Kidney tubule cell (primary cell): Measurements from ENCODE around the gene KANSL1.
"Not testable (repeated sequence)": the region's sequence is repeated elsewhere in the genome, so short reads cannot be mapped to it uniquely, and the experiment has no call there.

Source experiments
- DNase-seq: peaks from one replicate; pipeline ENCODE4 v3.0.0-alpha.2; 2018; ENCODE audit warnings: low spot score

Gene KANSL1

DNA sequence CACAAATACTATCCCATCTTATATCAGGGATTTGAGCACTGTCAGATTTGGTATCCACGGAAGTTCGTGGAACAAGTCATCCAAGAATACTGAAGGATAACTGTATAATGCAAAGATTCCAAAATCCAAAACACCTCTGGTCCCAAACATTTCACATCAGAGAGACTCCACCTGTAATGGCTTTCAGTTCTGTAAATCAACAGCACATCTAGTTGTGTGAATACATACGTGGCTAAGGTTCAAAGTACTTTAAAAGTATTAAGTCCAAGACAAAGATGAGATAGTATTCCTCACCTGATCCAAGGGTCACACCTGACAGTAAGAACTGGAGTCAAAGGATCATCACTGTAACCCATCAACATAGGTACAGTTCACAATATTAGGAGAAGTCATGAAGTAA is 54.8 kb downstream of the KANSL1 start:
- DNase-seq, result no peak

- no peak for DNase-seq
Measured at GRCh38 chr17:46136820-46137219, 56.4 kb downstream of the KANSL1 start.

GRCh38 chr17:46135879-46136563 is 57.2 kb downstream of the KANSL1 start:
- no peak for DNase-seq

- DNase-seq, result no peak
Measured at GRCh38 chr17:46135126-46135812, 58.0 kb downstream of the KANSL1 start.

- DNase-seq, result no peak
Measured at GRCh38 chr17:46129302-46129701, 63.9 kb downstream of the KANSL1 start.

GRCh38 chr17:46128453-46128852 is 64.8 kb downstream of the KANSL1 start:
- no peak for DNase-seq

- no peak for DNase-seq
Measured at GRCh38 chr17:46127524-46127923, 65.7 kb downstream of the KANSL1 start.

DNA sequence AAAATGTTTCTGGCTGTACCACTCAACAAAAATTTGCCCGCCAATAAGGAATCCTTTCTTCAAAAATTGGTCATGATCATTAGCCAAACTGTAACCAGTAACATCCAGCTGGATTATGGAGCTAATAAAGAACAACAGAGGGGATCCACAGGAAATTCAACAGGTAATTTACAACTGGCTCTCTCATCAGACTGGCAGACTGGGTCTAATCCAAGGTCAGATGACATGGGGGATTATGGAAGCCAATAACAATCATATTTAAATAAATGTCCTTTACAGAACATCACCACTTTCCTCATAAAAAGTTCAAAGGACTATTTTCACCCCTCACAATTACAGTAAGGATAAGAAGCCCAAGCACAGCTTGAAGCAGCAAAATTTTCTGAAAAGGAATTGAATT is 66.4 kb downstream of the KANSL1 start:
- no peak for DNase-seq

- no peak for DNase-seq
Measured at GRCh38 chr17:46125831-46126230, 67.4 kb downstream of the KANSL1 start.

- DNase-seq, result no peak
Measured at GRCh38 chr17:46124695-46125592, 68.3 kb downstream of the KANSL1 start.

DNA sequence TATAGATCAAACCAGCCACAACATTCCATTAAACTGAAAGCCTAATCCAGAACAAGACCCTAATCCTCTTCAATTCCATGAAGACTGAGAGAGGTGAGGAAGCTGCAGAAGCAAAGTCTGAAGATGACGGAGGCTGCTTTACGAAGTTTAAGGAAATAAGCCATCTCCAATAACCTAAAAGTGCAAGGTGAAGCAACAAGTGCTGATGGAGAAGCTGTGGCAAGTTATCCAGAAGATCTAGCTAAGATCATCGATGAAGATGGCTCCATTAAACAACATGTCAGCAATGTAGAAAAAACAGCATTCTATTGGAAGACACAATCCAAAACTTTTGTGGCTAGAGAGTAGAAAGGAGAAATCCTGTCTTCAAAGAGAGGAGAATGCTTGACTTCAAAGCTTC is 69.6 kb downstream of the KANSL1 start:
- DNase-seq, result no peak

DNA sequence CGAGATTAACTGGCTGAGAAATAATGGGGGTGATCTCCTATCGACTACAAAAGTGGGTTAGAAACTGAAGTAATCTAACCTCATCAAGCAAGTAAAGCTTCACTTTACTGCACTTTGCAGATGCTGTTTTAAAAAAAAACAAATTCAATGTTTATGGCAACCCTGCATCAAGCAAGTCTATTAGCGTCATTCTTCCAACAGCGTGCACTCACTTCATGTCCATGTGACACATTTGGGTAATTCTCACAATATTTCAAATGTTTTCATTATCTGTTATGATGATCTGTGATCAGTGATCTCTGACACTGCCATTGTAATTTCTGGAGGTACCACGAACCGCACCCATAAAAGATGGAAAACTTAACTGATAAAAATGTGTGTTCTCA is 70.8 kb downstream of the KANSL1 start:
- DNase-seq, result no peak

GRCh38 chr17:46121841-46122485 is 71.3 kb downstream of the KANSL1 start:
- no peak for DNase-seq

DNA sequence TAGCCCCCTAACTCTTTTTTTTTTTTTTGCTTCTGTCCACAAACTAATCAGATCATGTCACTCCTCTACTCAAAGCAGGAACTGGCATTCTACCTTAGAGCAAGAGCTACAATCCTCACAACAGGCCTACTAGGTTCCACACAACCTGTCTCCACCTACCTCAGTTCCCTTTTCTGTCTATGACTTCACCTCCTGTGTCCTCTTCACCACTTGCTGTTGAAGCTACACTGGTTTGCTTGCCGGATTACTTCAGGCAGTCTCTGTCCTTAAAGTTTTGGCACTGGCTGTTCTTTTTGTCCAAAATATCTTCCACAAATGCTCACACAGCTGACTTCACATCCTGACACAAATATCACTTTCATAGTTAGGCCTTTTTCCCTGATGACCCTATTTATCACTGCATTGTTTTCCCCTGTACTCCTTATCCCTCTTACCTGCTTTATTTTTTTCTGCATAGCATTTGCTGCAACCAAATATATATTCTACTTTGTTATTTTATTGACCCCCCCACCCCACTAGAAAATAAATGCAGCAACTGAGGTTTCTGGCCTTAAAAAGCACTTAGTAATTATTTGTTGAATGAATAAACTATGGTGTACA is 72.0 kb downstream of the KANSL1 start:
- DNase-seq, result no peak

DNA sequence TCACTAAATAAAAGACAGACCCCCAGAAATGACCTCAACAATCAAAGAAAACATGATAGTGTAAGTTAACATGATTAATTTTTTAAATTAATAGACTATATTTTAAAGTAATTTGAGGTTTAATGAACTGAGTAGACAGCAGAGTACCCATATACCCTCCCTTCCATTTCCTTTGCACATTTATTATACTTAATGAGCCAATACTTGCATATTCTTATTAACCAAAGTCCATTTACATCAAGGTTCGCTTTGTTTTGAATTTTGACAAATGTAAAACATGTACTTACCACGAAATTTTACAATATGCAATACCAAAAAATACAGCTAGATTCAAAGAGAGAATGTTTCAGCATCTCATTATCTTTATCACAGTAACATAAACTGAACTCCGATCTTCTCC is 72.7 kb downstream of the KANSL1 start:
- DNase-seq, result no peak

GRCh38 chr17:46120078-46120477 is 73.2 kb downstream of the KANSL1 start:
- DNase-seq, result no peak

DNA sequence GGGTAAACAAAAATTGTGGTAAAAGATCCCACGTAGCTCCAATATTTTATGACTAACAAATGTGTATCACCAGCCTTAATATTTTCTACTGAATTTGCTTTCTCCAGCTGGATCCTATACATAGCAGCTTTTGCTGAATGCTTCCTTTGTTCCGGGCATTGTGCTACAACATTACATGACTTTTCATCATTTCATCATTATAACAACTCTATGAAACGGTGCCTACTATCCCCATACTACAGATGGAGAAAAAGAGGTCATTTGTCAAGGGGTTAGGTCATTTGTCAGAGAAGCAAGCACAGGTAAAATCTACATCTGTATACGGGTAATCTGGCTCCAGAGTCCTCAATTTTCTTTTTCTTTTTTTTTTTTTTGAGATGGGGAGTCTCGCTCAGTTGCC is 74.3 kb downstream of the KANSL1 start:
- no peak for DNase-seq

GRCh38 chr17:46117850-46118696 is 75.2 kb downstream of the KANSL1 start:
- no peak for DNase-seq

DNA sequence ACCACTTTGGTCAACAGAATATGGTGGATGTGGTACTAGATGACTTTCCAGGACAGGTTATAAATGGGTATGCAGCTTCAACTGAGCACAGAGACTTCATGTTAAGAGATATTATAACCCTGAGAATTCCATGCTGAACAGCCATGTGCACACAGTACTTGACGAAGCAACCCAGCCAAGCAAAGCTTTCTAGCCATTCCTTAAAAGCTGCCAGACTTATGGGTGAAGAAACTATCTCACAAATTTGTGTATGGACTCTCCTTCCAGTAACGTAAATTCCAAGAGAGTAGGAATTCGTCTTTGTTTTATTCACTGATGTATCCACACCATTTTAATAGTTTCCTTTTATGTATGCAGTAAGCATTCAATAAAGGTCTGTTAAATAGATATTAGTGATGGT is 76.1 kb downstream of the KANSL1 start:
- DNase-seq, result no peak

DNA sequence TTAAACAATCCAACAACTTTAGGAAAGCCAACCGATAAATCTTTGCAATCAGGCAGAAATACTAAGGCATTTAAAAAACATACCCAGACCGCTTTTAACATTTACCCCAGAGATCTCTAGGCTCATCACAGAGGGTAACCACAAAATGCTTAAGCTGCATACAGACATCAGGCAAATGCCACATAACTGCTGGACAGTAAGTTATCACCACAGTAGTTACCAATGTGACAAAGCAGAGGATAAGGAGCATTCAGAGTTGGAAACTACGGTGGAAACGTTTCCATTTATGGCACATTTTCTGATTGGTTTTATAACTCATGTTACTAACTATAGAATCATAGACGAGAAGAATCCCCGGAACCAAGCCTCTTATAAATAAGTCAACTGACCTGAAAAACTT is 77.5 kb downstream of the KANSL1 start:
- DNase-seq, result no peak

DNA sequence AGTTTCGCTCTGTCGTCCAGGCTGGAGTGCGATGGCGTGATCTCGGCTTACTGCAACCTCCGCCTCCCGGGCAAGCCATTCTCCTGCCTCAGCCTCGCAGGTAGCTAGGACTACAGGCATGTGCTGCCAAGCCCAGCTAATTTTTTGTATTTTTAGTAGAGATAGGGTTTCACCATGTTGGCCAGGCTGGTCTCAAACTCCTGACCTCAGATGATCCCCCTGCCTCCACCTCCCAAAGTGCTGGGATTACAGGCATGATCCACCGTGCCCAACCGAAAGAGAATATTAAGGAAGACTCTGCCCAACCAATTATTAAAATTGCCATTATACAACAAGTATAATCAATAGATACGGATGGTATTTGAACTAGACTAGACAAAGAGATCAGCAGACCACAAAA is 82.0 kb downstream of the KANSL1 start:
- DNase-seq, result not testable (repeated sequence)
